Sigmoid colon (tissue), 4 donors: ENCODE results near the gene UBE2B.
"Not testable (repeated sequence)": the region's sequence is repeated elsewhere in the genome, so short reads cannot be mapped to it uniquely, and the experiment has no call there.

ENCODE experiments used
- CTCF ChIP-seq, 4 experiments: fragments of 450-650 bp in 3 of 4; fragments of 200-600 bp in 1 of 4; IDR thresholded peaks; one replicate each; pipeline ENCODE4 v1.5.1; 2016 to 2019; ENCODE audit warnings: antibody characterized with exemption in 4 of 4, mild to moderate bottlenecking in 3 of 4, moderate library complexity in 2 of 4
- POLR2AphosphoS5 ChIP-seq, 4 donors: sonication (generic); formaldehyde crosslinking; IDR thresholded peaks; one replicate each; pipeline ENCODE4 v1.6.1; 2017; ENCODE audit warnings: antibody characterized with exemption in 4 of 4

DNA sequence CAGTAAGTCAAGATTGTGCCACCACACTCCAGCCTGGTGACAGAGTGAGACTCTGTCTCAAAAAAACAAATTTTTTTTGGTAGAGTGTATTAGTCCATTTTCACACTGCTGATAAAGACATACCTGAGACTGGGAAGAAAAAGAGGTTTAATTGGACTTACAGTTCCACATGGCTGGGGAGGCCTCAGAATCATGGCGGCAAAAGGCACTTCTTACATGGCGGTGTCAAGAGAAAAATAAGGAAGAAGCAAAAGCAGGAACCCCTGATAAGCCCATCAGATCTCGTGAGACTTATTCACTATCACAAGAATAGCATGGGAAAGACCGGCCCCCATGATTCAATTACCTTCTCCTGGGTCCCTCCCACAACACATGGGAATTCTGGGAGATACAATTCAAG is 49.7 kb downstream of the UBE2B start:
- not testable (repeated sequence) for TF ChIP-seq CTCF, POLR2AphosphoS5 (IDR thresholded peaks at IDR 0.05)
